ENCODE results near the gene ARNT2.
A peak's percentile ranks its signal among the peaks of the same experiment; 100 is the strongest.

ARNT2 gene

DNA sequence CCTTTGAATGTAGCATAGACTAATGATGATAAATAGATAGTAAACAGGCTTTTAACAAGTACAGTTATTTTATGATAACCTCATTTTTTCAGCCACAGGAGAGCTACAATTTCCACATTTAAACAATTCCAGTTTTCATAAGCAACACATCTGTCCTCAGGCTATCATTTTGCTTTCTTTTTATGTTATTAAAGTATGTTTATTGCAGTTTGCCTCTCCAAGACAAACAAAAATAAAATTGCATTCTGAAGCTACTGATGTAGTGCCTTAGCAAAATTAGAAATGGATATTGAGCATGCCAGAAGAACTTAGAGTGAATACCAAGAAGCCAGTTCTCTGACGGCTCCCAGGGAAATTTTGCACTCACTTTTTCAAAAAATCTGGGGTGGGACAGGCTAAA, 150.4 kb downstream of the ARNT2 start:
- Histone ChIP-seq H3K27ac (no peak overlapping the region), H4K20me1 (no peaks in the 10 kb centered on the region), H3K9ac (no peak overlapping the region), H3K36me3 (peaks cover 0 to 60% (median 9%) of the 10 kb centered on the region in 11 experiments; a peak in 9 of 22 replicates), H3K4me1 (peaks cover 0 to 27% (median under 1%) of the 10 kb centered on the region in 10 experiments; a peak in 9 of 20 replicates), H3K4me2 (no peak overlapping the region), H3K27me3 (no peaks in the 10 kb centered on the region), H3K9me3 (replicated peaks in 1 of 11) (no peaks in the 10 kb centered on the region), H3K4me3 (no peak overlapping the region)
- TF ChIP-seq Cebpa-rat (IDR thresholded peaks at IDR 0.05): no peak

DNA sequence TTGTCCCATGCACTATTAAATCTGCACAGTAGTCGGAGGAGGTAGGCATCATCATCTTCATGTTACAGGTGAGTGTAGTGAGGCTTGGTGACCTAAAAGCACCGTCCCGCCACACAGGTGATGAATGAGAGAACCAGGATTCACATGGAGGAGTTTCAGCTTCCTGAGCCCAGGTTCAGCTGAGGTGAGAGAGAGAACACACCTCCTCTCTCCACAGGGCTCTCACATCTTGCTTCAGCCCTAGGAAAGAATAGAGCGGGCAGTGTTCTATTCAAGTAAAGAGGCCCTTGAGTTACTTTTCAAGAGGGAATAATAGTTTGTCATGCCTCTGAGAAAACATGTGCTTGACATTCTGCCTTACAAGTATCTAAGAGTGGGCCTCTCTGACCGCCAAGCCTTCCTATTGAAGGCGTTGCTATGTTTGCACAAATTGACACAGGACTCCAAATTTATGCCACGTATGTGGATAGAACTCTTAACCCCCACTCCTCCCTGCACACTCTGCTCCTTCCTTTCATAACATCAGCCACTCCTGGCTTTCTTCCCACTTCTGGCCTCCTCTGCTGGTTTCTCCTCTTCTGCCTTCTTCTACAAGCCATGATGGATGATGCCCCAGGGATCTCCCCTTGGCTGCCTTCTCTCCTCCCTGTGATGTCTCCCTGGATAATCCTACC, 152.6 kb downstream of the ARNT2 start:
- Histone ChIP-seq H3K27ac (no peak overlapping the region), H3K4me3 (no peak overlapping the region), H3K27me3 (no peaks in the 10 kb centered on the region), H4K20me1 (no peaks in the 10 kb centered on the region), H3K4me2 (no peak overlapping the region), H3K9me3 (replicated peaks in 1 of 11) (no peaks in the 10 kb centered on the region), H3K9ac (no peak overlapping the region), H3K4me1 (peaks cover 16 to 27% (median 19%) of the 10 kb centered on the region in 10 experiments), H3K36me3 (peaks cover 0 to 55% (median 9%) of the 10 kb centered on the region in 11 experiments; a peak in 9 of 22 replicates)
- TF ChIP-seq Cebpa-rat (IDR thresholded peaks at IDR 0.05): no peak

- H3K9me3 ChIP-seq (replicated peaks in 1 of 11): no peaks in the 10 kb centered on the region
- no peak overlapping the region for H3K4me3 ChIP-seq
- no peaks in the 10 kb centered on the region for H3K27me3 ChIP-seq
- no peak overlapping the region for H3K4me2 ChIP-seq
- no peak for TF ChIP-seq Cebpa-rat (IDR thresholded peaks at IDR 0.05)
- no peak overlapping the region for H3K9ac ChIP-seq
- peaks cover 0 to 49% (median 9%) of the 10 kb centered on the region in 11 experiments; a peak in 9 of 22 replicates for H3K36me3 ChIP-seq
- H4K20me1 ChIP-seq: no peaks in the 10 kb centered on the region
- peaks cover 16 to 35% (median 19%) of the 10 kb centered on the region in 10 experiments for H3K4me1 ChIP-seq
- no peak overlapping the region for H3K27ac ChIP-seq
Observed at GRCh38 chr15:80557441-80558234, 153.5 kb downstream of the ARNT2 start.

- no peak overlapping the region for H3K9ac ChIP-seq
- no peak for TF ChIP-seq Cebpa-rat (IDR thresholded peaks at IDR 0.05)
Observed at GRCh38 chr15:80558631-80559319, 154.6 kb downstream of the ARNT2 start.

GRCh38 chr15:80559320-80559693, 155.1 kb downstream of the ARNT2 start:
- Histone ChIP-seq H3K4me3 (no peak overlapping the region), H3K4me2 (peak overlapping the region in 5 of 11 experiments; percentile 12 to 54 (median 50); a peak in 6 of 22 replicates), H4K20me1 (no peaks in the 10 kb centered on the region), H3K4me1 (peaks cover 16 to 51% (median 19%) of the 10 kb centered on the region in 10 experiments), H3K36me3 (peaks cover 0 to 59% (median 13%) of the 10 kb centered on the region in 11 experiments; a peak in 10 of 22 replicates), H3K27me3 (no peaks in the 10 kb centered on the region), H3K9ac (no peak overlapping the region), H3K27ac (no peak overlapping the region), H3K9me3 (replicated peaks in 1 of 11) (no peaks in the 10 kb centered on the region)
- no peak for TF ChIP-seq Cebpa-rat (IDR thresholded peaks at IDR 0.05)

More at GRCh38 chr15:80558631-80559319, 154.6 kb downstream of the ARNT2 start:
- Histone ChIP-seq H3K9me3 (replicated peaks in 1 of 11) (no peaks in the 10 kb centered on the region), H3K27me3 (no peaks in the 10 kb centered on the region), H3K4me2 (no peak overlapping the region), H3K4me3 (no peak overlapping the region), H3K36me3 (peaks cover 0 to 54% (median 13%) of the 10 kb centered on the region in 11 experiments; a peak in 10 of 22 replicates), H4K20me1 (no peaks in the 10 kb centered on the region), H3K27ac (no peak overlapping the region), H3K4me1 (peaks cover 16 to 47% (median 19%) of the 10 kb centered on the region in 10 experiments)

DNA sequence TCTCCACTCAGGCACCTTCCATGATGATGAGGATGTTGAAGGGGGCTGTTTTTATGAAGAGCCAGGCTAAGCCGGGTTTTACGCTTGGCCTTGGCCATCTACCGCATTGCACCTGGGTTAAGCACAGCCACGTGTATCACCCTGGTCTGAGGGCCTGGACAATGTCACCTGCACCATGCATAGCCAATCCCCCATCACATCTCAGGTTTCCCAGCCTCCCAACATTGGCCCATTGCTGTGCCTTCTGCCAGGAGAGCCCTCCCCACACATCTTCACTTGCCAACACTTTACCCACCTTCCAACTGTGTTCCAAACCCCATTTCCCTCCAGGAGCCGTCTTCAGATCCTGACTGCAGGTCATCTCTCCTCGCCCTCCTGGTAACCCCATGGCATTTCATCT, 155.6 kb downstream of the ARNT2 start:
- no peak overlapping the region for H3K27ac ChIP-seq
- no peaks in the 10 kb centered on the region for H3K27me3 ChIP-seq
- no peak for TF ChIP-seq Cebpa-rat (IDR thresholded peaks at IDR 0.05)
- H3K36me3 ChIP-seq: peaks cover 0 to 56% (median 13%) of the 10 kb centered on the region in 11 experiments; a peak in 10 of 22 replicates
- H3K9ac ChIP-seq: no peak overlapping the region
- peaks cover 16 to 53% (median 19%) of the 10 kb centered on the region in 10 experiments for H3K4me1 ChIP-seq
- no peaks in the 10 kb centered on the region for H4K20me1 ChIP-seq
- no peak overlapping the region for H3K4me3 ChIP-seq
- H3K9me3 ChIP-seq (replicated peaks in 1 of 11): no peaks in the 10 kb centered on the region
- peak overlapping the region; percentile 47 to 73 (median 62); a peak in 18 of 22 replicates for H3K4me2 ChIP-seq

DNA sequence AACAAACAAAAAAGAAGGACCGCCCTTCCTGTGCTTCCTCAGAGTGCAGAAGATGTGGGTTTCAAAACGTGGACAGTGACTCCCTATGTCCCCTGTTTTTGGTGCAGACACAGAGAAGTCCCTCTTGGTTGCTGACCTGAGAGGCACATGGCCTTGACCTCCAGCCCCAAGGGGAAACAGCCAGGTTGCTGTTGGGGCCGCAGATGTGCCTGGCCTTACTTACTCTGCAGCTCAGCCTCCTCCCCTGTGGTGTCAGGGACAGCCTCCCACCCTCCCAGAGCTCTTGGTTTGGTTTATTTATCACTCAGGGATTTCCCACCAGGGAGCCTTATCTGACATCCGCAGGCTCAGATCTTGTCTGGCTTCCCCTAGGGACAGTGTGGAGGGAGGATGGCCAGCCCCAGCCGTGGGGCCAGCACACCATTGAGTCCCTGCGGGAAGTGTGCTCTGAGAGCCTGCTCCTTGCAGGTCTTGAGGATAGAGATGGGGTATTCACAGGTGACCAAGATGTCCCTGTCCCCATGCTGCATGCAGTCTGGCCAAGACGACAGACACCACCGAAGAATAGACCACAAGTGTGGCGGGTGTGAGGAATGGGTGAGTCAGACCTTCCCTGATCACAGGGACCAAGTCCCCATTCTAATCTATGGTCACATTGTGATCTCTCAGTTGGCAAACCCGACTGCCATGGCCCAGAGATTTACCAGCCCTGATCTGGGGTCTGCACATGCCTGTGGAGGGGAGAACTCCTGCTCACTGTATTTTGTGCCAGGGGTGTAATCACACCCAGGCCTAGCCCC, 156.6 kb downstream of the ARNT2 start:
- Histone ChIP-seq H4K20me1 (no peaks in the 10 kb centered on the region), H3K9me3 (replicated peaks in 1 of 11) (no peaks in the 10 kb centered on the region), H3K4me2 (peak overlapping the region; percentile 47 to 73 (median 62)), H3K4me1 (peaks cover 16 to 63% (median 19%) of the 10 kb centered on the region in 10 experiments), H3K4me3 (no peak overlapping the region), H3K9ac (no peak overlapping the region; a peak in 1 of 22 replicates), H3K36me3 (peaks cover 0 to 48% (median 5%) of the 10 kb centered on the region in 11 experiments; a peak in 10 of 22 replicates), H3K27ac (no peak overlapping the region), H3K27me3 (no peaks in the 10 kb centered on the region)
- no peak for TF ChIP-seq Cebpa-rat (IDR thresholded peaks at IDR 0.05)

DNA sequence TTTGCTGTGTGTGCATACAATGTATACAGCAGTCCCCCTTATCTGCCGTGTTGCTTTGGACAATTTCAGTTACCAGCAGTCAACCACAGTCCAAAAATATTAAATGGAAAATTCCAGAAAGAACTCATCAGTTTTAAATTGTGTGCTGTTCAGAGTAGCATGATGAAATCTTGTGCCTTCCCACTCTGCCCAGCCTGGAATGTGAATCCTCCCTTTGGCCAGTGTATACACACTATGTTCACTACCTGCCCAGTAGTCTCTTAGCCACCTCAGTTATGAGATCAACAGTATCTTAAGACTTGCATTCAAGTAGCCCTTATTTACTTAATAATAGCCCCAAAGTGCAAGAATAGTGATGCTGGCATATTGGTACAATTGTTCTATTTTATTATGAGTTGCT, 157.3 kb downstream of the ARNT2 start:
- Histone ChIP-seq H3K4me2 (peak overlapping the region in 5 of 11 experiments; percentile 50 to 63 (median 54); a peak in 5 of 22 replicates), H4K20me1 (no peaks in the 10 kb centered on the region), H3K9me3 (replicated peaks in 1 of 11) (no peaks in the 10 kb centered on the region), H3K4me3 (no peak overlapping the region), H3K27me3 (no peaks in the 10 kb centered on the region), H3K27ac (no peak overlapping the region), H3K9ac (no peak overlapping the region), H3K4me1 (peaks cover 16 to 70% (median 19%) of the 10 kb centered on the region in 10 experiments), H3K36me3 (peaks cover 0 to 48% (median 5%) of the 10 kb centered on the region in 11 experiments; a peak in 8 of 22 replicates)
- TF ChIP-seq Cebpa-rat (IDR thresholded peaks at IDR 0.05): no peak

Data from BLaER1 treated with 17β-estradiol and CSF1 and Interleukin-3, amounts not matched to agents 10 nM and 100 nM (cell line).